ENCODE measurements around the gene GRAP2.

DNA sequence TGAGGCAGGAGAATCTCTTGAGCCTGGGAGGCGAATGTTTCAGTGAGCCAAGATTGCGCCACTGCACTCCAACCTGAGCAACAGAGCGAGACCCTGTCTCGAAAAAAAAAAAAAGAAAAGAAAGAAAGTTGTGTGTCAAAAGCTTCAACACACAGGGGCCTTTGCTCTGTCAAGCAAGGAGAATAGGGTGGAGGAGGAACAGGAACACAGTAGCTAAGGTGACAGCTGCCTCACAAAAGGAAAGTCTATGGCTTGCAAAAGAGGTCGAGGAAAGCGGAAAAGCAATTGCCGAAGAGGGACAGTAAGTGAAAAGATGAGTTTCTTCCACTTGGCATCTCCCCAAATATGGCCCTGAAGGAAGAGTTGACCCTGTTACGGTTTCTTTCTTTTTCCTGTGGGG lies 32.9 kb downstream of the GRAP2 start:
- no peak for TF ChIP-seq CTCF (IDR thresholded peaks at IDR 0.05)
- no peak for TF ChIP-seq POLR2A (IDR thresholded peaks at IDR 0.05)
